ENCODE data around the gene PPM1H.

GRCh38 chr12:62631471-62632410 lies 303.2 kb downstream of the PPM1H start:
- TF ChIP-seq, protein P1, sequence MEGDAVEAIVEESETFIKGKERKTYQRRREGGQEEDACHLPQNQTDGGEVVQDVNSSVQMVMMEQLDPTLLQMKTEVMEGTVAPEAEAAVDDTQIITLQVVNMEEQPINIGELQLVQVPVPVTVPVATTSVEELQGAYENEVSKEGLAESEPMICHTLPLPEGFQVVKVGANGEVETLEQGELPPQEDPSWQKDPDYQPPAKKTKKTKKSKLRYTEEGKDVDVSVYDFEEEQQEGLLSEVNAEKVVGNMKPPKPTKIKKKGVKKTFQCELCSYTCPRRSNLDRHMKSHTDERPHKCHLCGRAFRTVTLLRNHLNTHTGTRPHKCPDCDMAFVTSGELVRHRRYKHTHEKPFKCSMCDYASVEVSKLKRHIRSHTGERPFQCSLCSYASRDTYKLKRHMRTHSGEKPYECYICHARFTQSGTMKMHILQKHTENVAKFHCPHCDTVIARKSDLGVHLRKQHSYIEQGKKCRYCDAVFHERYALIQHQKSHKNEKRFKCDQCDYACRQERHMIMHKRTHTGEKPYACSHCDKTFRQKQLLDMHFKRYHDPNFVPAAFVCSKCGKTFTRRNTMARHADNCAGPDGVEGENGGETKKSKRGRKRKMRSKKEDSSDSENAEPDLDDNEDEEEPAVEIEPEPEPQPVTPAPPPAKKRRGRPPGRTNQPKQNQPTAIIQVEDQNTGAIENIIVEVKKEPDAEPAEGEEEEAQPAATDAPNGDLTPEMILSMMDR (conservative IDR thresholded peaks at IDR 0.05) = no peak
- TF ChIP-seq ZFX (IDR thresholded peaks at IDR 0.05) = no peak

Measured in C4-2B (cell line).